WTC11 (cell line): Measurements from ENCODE around the gene NLRP6. TPM values are rescaled to one million over a fixed set of nuclear protein-coding genes. Genes with fewer than 3 reads are reported as not detected.

Experiments used
- ATAC-seq: fragments of 200-7000 bp; cut with Tn5 transposase; 2 replicates; pipeline ENCODE4 v1.10.0; 2021; ENCODE audit warnings: mild to moderate bottlenecking, moderate library complexity
- CTCF ChIA-PET: fragments of 300-600 bp; sonication (Branson Sonifier 250); formaldehyde crosslinking; loops from one replicate; lab custom pipeline; 2021; ENCODE audit warnings: antibody characterized with exemption; lab: Charles Lee
- POLR2A ChIA-PET: fragments of 350-600 bp; sonication (Branson Sonifier 250); formaldehyde crosslinking; loops from one replicate; lab custom pipeline; 2021; ENCODE audit warnings: antibody characterized with exemption; lab: Charles Lee
- DNase-seq: peaks from one replicate; pipeline ENCODE4 v3.0.0; 2021; ENCODE audit warnings: low spot score
- H3K27ac Mint-ChIP-seq: 2 replicates; pipeline ENCODE4 v1.8.0; 2021; ENCODE audit warnings: mixed read lengths
- H3K27me3 Mint-ChIP-seq: 2 replicates; pipeline ENCODE4 v1.8.0; 2021; ENCODE audit warnings: low read depth, mild to moderate bottlenecking, moderate library complexity, mixed read lengths
- H3K36me3 Mint-ChIP-seq: 2 replicates; pipeline ENCODE4 v1.8.0; 2021; ENCODE audit warnings: mixed read lengths
- H3K4me1 Mint-ChIP-seq: 2 replicates; pipeline ENCODE4 v1.8.0; 2022; ENCODE audit warnings: mixed read lengths
- H3K4me3 Mint-ChIP-seq: 2 replicates; pipeline ENCODE4 v1.8.0; 2021; ENCODE audit warnings: mild to moderate bottlenecking, moderate library complexity, mixed read lengths
- H3K9me3 Mint-ChIP-seq: 2 replicates; pipeline ENCODE4 v1.8.0; 2021; ENCODE audit warnings: mixed read lengths
- FOXK1 ChIP-seq: sonication (generic); formaldehyde crosslinking; IDR thresholded peaks from 2 replicates; pipeline ENCODE4 v1.8.0; 2022; ENCODE audit warnings: mild to moderate bottlenecking, moderate library complexity, missing genetic modification reagents
- JUN ChIP-seq: sonication (generic); formaldehyde crosslinking; IDR thresholded peaks from 2 replicates; pipeline ENCODE4 v1.8.0; 2023; ENCODE audit warnings: mild to moderate bottlenecking, missing genetic modification reagents
- RELA ChIP-seq: sonication (generic); formaldehyde crosslinking; IDR thresholded peaks from 2 replicates; pipeline ENCODE4 v1.8.1; 2022; ENCODE audit warnings: missing genetic modification reagents, mild to moderate bottlenecking, borderline replicate concordance
- ZNF138 ChIP-seq: sonication (generic); formaldehyde crosslinking; conservative IDR thresholded peaks from 2 replicates; pipeline ENCODE4 v1.8.1; 2022; ENCODE audit warnings: mild to moderate bottlenecking, moderate library complexity, missing genetic modification reagents
- total RNA-seq: library from RNA; stranded (reverse); gene quantifications from 3 replicates; pipeline ENCODE4 v1.2.3, GENCODE V29; 2021
- TF ChIP-seq, protein P1 (sequence below): sonication (generic); formaldehyde crosslinking; IDR thresholded peaks from 2 replicates; pipeline ENCODE4 v1.8.1; 2022; ENCODE audit warnings: missing genetic modification reagents, borderline replicate concordance
- TF ChIP-seq, protein P2 (sequence below): fragments of 250-450 bp; sonication (Bioruptor Pico); IDR thresholded peaks from 2 replicates; pipeline ENCODE4 v1.9.0; 2021; ENCODE audit warnings: mild to moderate bottlenecking
- TF ChIP-seq, protein P3 (sequence below): fragments of 250-450 bp; sonication (Bioruptor Pico); IDR thresholded peaks from 2 replicates; pipeline ENCODE4 v1.9.0; 2021; ENCODE audit warnings: mild to moderate bottlenecking, borderline replicate concordance
- TF ChIP-seq, protein P4 (sequence below): sonication (generic); formaldehyde crosslinking; IDR thresholded peaks from 2 replicates; pipeline ENCODE4 v1.8.1; 2023; ENCODE audit warnings: mild to moderate bottlenecking, missing genetic modification reagents
- TF ChIP-seq, protein P5 (sequence below): sonication (generic); formaldehyde crosslinking; IDR thresholded peaks from 2 replicates; pipeline ENCODE4 v1.8.0; 2023; ENCODE audit warnings: mild to moderate bottlenecking, missing genetic modification reagents
- TF ChIP-seq, protein P6 (sequence below): sonication (generic); formaldehyde crosslinking; IDR thresholded peaks from 2 replicates; pipeline ENCODE4 v1.8.1; 2022; ENCODE audit warnings: mild to moderate bottlenecking, moderate library complexity, missing genetic modification reagents
- TF ChIP-seq, protein P7 (sequence below): sonication (generic); formaldehyde crosslinking; conservative IDR thresholded peaks from 2 replicates; pipeline ENCODE4 v1.8.1; 2022; ENCODE audit warnings: mild to moderate bottlenecking, missing genetic modification reagents
- TF ChIP-seq, protein P8 (sequence below): fragments of 250-450 bp; sonication (Bioruptor Pico); IDR thresholded peaks from 2 replicates; pipeline ENCODE4 v2.1.2; 2022; ENCODE audit warnings: mild to moderate bottlenecking, moderate library complexity
- TF ChIP-seq, protein P9 (sequence below): sonication (generic); formaldehyde crosslinking; IDR thresholded peaks from 2 replicates; pipeline ENCODE4 v1.8.1; 2023; ENCODE audit warnings: mild to moderate bottlenecking, missing genetic modification reagents, borderline replicate concordance

The NLRP6 gene
- total RNA-seq, 1 experiment from 2014 or later = 0.09 TPM

DNA sequence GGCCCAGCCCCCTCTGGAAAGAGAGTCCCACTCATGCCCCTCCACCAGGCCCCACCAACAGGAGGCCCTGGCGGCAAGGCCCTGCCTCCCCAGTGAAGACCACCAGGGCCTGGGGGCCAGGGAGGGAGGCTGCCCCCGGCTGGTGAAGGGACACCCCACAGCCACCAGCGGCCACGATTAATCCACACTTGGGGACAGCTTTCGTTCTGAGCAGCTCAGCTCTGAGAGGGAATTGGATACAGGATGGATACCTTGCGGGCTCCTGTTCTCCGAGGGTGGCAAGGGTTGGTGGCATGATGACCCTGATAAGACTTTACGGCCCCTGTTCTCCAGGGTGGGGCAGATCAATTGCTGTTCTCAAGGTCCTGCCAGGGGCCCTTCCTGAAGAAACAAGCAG lies 6.9 kb upstream of the NLRP6 start (continued):
- TF ChIP-seq, protein P1, sequence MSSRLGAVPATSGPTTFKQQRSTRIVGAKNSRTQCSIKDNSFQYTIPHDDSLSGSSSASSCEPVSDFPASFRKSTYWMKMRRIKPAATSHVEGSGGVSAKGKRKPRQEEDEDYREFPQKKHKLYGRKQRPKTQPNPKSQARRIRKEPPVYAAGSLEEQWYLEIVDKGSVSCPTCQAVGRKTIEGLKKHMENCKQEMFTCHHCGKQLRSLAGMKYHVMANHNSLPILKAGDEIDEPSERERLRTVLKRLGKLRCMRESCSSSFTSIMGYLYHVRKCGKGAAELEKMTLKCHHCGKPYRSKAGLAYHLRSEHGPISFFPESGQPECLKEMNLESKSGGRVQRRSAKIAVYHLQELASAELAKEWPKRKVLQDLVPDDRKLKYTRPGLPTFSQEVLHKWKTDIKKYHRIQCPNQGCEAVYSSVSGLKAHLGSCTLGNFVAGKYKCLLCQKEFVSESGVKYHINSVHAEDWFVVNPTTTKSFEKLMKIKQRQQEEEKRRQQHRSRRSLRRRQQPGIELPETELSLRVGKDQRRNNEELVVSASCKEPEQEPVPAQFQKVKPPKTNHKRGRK (CRISPR knock-in tag) = no peak
- TF ChIP-seq, protein P2, sequence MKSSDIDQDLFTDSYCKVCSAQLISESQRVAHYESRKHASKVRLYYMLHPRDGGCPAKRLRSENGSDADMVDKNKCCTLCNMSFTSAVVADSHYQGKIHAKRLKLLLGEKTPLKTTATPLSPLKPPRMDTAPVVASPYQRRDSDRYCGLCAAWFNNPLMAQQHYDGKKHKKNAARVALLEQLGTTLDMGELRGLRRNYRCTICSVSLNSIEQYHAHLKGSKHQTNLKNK (CRISPR knock-in tag) = no peak
- no peak for TF ChIP-seq JUN (CRISPR knock-in tag)

DNA sequence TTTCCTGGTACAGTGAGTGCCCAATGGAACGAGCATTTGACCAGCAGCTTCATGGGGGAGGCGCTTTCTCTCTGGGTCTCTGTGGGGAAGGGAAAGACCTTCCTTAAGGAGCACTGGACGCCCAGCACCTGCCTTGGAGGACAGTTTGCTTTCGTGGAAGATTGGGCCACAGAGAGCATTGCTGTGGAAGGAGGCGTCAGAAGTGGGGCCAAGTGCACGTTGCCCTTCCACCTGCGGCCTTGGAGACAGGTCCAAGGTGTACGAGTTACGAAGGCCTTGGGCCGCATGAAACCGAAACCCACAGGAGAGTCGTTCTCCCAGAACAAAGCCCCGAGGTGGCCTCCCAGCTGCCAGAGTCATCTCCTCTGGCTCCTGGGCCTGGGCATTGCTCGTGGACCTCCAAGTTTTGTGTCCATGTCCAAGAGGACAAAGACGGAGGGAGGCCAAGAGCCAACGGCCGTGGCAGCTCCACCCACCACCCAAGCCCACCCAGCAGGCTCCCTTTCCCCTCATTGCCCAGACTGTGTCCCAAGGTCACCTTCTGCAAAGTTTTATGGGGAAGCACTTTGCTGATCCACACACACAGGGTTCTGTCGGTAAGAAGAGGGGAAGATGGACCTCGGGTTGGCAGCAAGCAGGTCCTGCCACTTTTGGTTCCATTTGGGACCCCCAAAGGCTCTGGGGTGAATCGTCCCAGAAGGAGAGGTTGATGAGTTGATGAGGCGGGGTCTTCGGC lies 5.8 kb upstream of the NLRP6 start:
- ChIA-PET POLR2A (interaction anchor here (1.2 kb wide), 1 partner anchor 11 kb away, joined by 4 read pairs; no protein-coding TSS in a partner anchor), CTCF (interaction anchor here (1.0 to 1.1 kb wide), 2 partner anchors 22 to 45 kb away, joined by 3 to 5 read pairs; no protein-coding TSS in a partner anchor)
- no peak for DNase-seq
- Mint-ChIP-seq H3K4me1 (peaks cover 36% of the 10 kb centered on the region), H3K36me3 (no peaks in the 10 kb centered on the region), H3K4me3 (no peak overlapping the region), H3K27me3 (peaks cover 4% of the 10 kb centered on the region; the same call in 1 of the 2 replicates), H3K27ac (no peak overlapping the region), H3K9me3 (peaks cover 9% of the 10 kb centered on the region)
- ATAC-seq = no peak
- TF ChIP-seq, protein P3, sequence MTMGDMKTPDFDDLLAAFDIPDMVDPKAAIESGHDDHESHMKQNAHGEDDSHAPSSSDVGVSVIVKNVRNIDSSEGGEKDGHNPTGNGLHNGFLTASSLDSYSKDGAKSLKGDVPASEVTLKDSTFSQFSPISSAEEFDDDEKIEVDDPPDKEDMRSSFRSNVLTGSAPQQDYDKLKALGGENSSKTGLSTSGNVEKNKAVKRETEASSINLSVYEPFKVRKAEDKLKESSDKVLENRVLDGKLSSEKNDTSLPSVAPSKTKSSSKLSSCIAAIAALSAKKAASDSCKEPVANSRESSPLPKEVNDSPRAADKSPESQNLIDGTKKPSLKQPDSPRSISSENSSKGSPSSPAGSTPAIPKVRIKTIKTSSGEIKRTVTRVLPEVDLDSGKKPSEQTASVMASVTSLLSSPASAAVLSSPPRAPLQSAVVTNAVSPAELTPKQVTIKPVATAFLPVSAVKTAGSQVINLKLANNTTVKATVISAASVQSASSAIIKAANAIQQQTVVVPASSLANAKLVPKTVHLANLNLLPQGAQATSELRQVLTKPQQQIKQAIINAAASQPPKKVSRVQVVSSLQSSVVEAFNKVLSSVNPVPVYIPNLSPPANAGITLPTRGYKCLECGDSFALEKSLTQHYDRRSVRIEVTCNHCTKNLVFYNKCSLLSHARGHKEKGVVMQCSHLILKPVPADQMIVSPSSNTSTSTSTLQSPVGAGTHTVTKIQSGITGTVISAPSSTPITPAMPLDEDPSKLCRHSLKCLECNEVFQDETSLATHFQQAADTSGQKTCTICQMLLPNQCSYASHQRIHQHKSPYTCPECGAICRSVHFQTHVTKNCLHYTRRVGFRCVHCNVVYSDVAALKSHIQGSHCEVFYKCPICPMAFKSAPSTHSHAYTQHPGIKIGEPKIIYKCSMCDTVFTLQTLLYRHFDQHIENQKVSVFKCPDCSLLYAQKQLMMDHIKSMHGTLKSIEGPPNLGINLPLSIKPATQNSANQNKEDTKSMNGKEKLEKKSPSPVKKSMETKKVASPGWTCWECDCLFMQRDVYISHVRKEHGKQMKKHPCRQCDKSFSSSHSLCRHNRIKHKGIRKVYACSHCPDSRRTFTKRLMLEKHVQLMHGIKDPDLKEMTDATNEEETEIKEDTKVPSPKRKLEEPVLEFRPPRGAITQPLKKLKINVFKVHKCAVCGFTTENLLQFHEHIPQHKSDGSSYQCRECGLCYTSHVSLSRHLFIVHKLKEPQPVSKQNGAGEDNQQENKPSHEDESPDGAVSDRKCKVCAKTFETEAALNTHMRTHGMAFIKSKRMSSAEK (CRISPR knock-in tag) = no peak
- TF ChIP-seq, protein P4, sequence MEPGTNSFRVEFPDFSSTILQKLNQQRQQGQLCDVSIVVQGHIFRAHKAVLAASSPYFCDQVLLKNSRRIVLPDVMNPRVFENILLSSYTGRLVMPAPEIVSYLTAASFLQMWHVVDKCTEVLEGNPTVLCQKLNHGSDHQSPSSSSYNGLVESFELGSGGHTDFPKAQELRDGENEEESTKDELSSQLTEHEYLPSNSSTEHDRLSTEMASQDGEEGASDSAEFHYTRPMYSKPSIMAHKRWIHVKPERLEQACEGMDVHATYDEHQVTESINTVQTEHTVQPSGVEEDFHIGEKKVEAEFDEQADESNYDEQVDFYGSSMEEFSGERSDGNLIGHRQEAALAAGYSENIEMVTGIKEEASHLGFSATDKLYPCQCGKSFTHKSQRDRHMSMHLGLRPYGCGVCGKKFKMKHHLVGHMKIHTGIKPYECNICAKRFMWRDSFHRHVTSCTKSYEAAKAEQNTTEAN (CRISPR knock-in tag) = no peak
- TF ChIP-seq ZNF138 (CRISPR knock-in tag) (no peak), RELA (CRISPR knock-in tag) (no peak), FOXK1 (CRISPR knock-in tag) (no peak)
- TF ChIP-seq, protein P5, sequence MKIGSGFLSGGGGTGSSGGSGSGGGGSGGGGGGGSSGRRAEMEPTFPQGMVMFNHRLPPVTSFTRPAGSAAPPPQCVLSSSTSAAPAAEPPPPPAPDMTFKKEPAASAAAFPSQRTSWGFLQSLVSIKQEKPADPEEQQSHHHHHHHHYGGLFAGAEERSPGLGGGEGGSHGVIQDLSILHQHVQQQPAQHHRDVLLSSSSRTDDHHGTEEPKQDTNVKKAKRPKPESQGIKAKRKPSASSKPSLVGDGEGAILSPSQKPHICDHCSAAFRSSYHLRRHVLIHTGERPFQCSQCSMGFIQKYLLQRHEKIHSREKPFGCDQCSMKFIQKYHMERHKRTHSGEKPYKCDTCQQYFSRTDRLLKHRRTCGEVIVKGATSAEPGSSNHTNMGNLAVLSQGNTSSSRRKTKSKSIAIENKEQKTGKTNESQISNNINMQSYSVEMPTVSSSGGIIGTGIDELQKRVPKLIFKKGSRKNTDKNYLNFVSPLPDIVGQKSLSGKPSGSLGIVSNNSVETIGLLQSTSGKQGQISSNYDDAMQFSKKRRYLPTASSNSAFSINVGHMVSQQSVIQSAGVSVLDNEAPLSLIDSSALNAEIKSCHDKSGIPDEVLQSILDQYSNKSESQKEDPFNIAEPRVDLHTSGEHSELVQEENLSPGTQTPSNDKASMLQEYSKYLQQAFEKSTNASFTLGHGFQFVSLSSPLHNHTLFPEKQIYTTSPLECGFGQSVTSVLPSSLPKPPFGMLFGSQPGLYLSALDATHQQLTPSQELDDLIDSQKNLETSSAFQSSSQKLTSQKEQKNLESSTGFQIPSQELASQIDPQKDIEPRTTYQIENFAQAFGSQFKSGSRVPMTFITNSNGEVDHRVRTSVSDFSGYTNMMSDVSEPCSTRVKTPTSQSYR = no peak
- TF ChIP-seq, protein P6, sequence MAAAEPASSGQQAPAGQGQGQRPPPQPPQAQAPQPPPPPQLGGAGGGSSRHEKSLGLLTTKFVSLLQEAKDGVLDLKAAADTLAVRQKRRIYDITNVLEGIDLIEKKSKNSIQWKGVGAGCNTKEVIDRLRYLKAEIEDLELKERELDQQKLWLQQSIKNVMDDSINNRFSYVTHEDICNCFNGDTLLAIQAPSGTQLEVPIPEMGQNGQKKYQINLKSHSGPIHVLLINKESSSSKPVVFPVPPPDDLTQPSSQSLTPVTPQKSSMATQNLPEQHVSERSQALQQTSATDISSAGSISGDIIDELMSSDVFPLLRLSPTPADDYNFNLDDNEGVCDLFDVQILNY = no peak
- TF ChIP-seq, protein P7, sequence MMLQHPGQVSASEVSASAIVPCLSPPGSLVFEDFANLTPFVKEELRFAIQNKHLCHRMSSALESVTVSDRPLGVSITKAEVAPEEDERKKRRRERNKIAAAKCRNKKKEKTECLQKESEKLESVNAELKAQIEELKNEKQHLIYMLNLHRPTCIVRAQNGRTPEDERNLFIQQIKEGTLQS (CRISPR knock-in tag) = no peak
- TF ChIP-seq, protein P8, sequence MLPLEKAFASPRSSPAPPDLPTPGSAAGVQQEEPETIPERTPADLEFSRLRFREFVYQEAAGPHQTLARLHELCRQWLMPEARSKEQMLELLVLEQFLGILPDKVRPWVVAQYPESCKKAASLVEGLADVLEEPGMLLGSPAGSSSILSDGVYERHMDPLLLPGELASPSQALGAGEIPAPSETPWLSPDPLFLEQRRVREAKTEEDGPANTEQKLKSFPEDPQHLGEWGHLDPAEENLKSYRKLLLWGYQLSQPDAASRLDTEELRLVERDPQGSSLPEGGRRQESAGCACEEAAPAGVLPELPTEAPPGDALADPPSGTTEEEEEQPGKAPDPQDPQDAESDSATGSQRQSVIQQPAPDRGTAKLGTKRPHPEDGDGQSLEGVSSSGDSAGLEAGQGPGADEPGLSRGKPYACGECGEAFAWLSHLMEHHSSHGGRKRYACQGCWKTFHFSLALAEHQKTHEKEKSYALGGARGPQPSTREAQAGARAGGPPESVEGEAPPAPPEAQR (CRISPR knock-in tag) = no peak
- TF ChIP-seq, protein P9, sequence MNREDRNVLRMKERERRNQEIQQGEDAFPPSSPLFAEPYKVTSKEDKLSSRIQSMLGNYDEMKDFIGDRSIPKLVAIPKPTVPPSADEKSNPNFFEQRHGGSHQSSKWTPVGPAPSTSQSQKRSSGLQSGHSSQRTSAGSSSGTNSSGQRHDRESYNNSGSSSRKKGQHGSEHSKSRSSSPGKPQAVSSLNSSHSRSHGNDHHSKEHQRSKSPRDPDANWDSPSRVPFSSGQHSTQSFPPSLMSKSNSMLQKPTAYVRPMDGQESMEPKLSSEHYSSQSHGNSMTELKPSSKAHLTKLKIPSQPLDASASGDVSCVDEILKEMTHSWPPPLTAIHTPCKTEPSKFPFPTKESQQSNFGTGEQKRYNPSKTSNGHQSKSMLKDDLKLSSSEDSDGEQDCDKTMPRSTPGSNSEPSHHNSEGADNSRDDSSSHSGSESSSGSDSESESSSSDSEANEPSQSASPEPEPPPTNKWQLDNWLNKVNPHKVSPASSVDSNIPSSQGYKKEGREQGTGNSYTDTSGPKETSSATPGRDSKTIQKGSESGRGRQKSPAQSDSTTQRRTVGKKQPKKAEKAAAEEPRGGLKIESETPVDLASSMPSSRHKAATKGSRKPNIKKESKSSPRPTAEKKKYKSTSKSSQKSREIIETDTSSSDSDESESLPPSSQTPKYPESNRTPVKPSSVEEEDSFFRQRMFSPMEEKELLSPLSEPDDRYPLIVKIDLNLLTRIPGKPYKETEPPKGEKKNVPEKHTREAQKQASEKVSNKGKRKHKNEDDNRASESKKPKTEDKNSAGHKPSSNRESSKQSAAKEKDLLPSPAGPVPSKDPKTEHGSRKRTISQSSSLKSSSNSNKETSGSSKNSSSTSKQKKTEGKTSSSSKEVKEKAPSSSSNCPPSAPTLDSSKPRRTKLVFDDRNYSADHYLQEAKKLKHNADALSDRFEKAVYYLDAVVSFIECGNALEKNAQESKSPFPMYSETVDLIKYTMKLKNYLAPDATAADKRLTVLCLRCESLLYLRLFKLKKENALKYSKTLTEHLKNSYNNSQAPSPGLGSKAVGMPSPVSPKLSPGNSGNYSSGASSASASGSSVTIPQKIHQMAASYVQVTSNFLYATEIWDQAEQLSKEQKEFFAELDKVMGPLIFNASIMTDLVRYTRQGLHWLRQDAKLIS = no peak
